Kidney epithelial cell (primary cell): ENCODE measurements around the gene CTLA4. TPM values are rescaled to one million over a fixed set of nuclear protein-coding genes. Genes with fewer than 3 reads are reported as not detected.
"Not testable (repeated sequence)": the region's sequence is repeated elsewhere in the genome, so short reads cannot be mapped to it uniquely, and the experiment has no call there.

ENCODE experiments used
- DNase-seq: peaks from one replicate; pipeline ENCODE4 v3.0.0-alpha.2; 2010; ENCODE audit warnings: low read depth
- H3K27me3 ChIP-seq: 2 replicates; pipeline ENCODE4 v1.6.0; 2011; ENCODE audit warnings: low read length; ENCODE audit not compliant: control insufficient read depth, insufficient read depth
- H3K36me3 ChIP-seq: 2 replicates; pipeline ENCODE4 v1.5.1; 2011; ENCODE audit warnings: low read length; ENCODE audit not compliant: control insufficient read depth, insufficient read depth
- H3K4me3 ChIP-seq: 2 replicates; pipeline ENCODE4 v1.5.1; 2011; ENCODE audit warnings: low read depth, mild to moderate bottlenecking, control low read depth, low read length
- total RNA-seq: library from RNA; depleted of rRNA; stranded (reverse); fragments of >200 nt; gene quantifications from 2 replicates; pipeline ENCODE4 v1.2.3, GENCODE V29; 2015
- TF ChIP-seq, protein P1 (sequence below): IDR thresholded peaks from 2 replicates; pipeline ENCODE4 v1.5.1; 2011; ENCODE audit warnings: mild to moderate bottlenecking, moderate library complexity, low read length, control low read depth, inconsistent platforms; ENCODE audit not compliant: insufficient read depth, poor library complexity, severe bottlenecking

Gene CTLA4
- total RNA-seq, 1 donor from 2014 or later = not detected

- Histone ChIP-seq H3K27me3 (no peaks in the 10 kb centered on the region), H3K36me3 (no peaks in the 10 kb centered on the region), H3K4me3 (no peak overlapping the region)
- TF ChIP-seq, protein P1, sequence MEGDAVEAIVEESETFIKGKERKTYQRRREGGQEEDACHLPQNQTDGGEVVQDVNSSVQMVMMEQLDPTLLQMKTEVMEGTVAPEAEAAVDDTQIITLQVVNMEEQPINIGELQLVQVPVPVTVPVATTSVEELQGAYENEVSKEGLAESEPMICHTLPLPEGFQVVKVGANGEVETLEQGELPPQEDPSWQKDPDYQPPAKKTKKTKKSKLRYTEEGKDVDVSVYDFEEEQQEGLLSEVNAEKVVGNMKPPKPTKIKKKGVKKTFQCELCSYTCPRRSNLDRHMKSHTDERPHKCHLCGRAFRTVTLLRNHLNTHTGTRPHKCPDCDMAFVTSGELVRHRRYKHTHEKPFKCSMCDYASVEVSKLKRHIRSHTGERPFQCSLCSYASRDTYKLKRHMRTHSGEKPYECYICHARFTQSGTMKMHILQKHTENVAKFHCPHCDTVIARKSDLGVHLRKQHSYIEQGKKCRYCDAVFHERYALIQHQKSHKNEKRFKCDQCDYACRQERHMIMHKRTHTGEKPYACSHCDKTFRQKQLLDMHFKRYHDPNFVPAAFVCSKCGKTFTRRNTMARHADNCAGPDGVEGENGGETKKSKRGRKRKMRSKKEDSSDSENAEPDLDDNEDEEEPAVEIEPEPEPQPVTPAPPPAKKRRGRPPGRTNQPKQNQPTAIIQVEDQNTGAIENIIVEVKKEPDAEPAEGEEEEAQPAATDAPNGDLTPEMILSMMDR = no peak
- DNase-seq = no peak
Observed at GRCh38 chr2:203876328-203876727, 8.8 kb downstream of the CTLA4 start.

DNA sequence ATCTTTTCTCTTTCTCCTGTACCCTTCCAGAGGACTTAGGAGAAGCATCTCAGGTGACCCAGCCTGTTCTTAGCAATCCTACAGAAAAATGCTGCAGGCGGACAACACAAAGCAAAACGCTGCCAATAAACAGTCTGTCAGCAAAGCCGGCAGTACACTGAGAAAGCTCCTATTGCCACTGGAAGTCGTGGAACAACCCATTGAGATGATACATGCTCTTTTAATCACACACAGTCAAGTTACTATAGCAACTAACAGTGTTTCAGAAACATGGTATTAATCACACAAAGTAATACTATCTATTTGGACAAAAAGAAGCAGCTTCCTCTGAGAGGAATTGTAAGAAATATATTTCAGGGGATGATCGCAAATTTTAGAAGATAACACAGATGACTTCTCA is 10.5 kb downstream of the CTLA4 start:
- no peak overlapping the region for H3K4me3 ChIP-seq
- TF ChIP-seq, protein P1 = no peak
- no peak for DNase-seq
- H3K27me3 ChIP-seq = no peaks in the 10 kb centered on the region
- H3K36me3 ChIP-seq = no peaks in the 10 kb centered on the region

DNA sequence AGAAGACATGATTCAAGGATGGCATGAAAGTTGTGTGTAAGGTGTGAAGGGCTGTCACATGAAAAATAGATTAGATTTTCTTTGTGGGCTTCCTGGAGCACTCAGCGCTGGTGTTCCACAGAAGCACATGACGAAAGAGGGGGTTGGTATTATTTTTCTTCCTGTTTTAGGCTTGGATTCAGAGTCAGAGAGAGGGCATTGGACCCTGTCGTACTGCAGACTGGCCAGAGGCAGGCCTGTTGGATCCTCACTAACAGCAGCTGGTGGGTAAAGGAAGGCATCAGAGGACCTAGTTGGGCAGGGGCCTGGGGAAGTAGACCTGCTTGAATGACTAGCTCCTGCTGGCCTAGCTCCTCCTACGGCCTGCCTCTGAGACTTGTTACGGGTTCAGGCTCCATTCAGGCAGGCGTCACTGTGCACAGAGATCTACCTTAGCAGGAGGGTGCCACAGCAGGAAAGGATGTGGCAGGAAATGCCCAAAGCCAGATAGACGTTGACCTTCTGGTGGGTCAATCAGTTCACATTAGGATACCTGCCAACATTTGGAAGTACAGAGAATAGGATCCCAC is 13.1 kb downstream of the CTLA4 start:
- no peaks in the 10 kb centered on the region for H3K36me3 ChIP-seq
- H3K4me3 ChIP-seq = no peak overlapping the region
- no peaks in the 10 kb centered on the region for H3K27me3 ChIP-seq
- TF ChIP-seq, protein P1 = no peak
- DNase-seq = no peak

- not testable (repeated sequence) for H3K36me3 ChIP-seq, H3K27me3 ChIP-seq, DNase-seq, H3K4me3 ChIP-seq
Observed at GRCh38 chr2:203881185-203881584, 13.6 kb downstream of the CTLA4 start.

GRCh38 chr2:203882551-203882950 is 15.0 kb downstream of the CTLA4 start:
- no peaks in the 10 kb centered on the region for H3K36me3 ChIP-seq
- no peak overlapping the region for H3K4me3 ChIP-seq
- no peaks in the 10 kb centered on the region for H3K27me3 ChIP-seq
- TF ChIP-seq, protein P1 = no peak
- no peak for DNase-seq

- no peak for DNase-seq
- Histone ChIP-seq H3K36me3 (no peaks in the 10 kb centered on the region), H3K27me3 (no peaks in the 10 kb centered on the region), H3K4me3 (no peak overlapping the region)
- TF ChIP-seq, protein P1 = no peak
Observed at GRCh38 chr2:203886661-203887151, 19.1 kb downstream of the CTLA4 start.
